Coronary artery (tissue), 2 donors: ENCODE measurements around the gene IPCEF1.
"Not testable (repeated sequence)": the region's sequence is repeated elsewhere in the genome, so short reads cannot be mapped to it uniquely, and the experiment has no call there.

Experiments
- DNase-seq: peaks from one replicate; pipeline ENCODE4 v3.0.0-alpha.2; 2017; ENCODE audit warnings: low spot score
- H3K27ac ChIP-seq, 2 donors: fragments of 200-600 bp; sonication (generic); one replicate each; pipeline ENCODE4 v1.5.1; 2016 to 2019
- H3K4me3 ChIP-seq: fragments of 200-600 bp; sonication (generic); 2 replicates; pipeline ENCODE4 v1.5.1; 2016; ENCODE audit warnings: mild to moderate bottlenecking, moderate library complexity
- TF ChIP-seq, protein P1 (sequence below): fragments of 200-600 bp; sonication (generic); IDR thresholded peaks from one replicate; pipeline ENCODE4 v1.5.1; 2019; ENCODE audit warnings: antibody characterized with exemption

The IPCEF1 gene

DNA sequence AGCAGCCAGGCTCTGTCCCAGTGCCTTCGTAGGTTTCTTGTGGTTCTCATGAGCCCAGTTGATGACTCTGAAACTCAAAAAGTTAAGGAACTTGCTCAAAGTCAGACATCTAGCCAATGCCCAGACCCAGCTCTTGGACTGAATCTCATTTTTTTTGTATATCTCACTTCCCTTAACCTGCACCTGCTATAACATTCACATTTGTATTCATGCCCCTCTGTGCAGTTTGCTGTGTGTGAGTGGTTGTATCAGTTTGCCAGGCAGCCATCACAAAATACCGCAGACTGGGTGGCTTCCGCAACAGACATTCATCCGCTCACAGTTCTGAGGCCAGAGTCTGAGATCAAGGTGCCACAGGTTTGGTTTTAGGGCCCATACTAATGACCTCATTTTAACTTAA is 49.9 kb downstream of the IPCEF1 start:
- no peak for DNase-seq
- Histone ChIP-seq H3K27ac (no peak overlapping the region), H3K4me3 (no peak overlapping the region)
- TF ChIP-seq, protein P1, sequence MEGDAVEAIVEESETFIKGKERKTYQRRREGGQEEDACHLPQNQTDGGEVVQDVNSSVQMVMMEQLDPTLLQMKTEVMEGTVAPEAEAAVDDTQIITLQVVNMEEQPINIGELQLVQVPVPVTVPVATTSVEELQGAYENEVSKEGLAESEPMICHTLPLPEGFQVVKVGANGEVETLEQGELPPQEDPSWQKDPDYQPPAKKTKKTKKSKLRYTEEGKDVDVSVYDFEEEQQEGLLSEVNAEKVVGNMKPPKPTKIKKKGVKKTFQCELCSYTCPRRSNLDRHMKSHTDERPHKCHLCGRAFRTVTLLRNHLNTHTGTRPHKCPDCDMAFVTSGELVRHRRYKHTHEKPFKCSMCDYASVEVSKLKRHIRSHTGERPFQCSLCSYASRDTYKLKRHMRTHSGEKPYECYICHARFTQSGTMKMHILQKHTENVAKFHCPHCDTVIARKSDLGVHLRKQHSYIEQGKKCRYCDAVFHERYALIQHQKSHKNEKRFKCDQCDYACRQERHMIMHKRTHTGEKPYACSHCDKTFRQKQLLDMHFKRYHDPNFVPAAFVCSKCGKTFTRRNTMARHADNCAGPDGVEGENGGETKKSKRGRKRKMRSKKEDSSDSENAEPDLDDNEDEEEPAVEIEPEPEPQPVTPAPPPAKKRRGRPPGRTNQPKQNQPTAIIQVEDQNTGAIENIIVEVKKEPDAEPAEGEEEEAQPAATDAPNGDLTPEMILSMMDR, result no peak

DNA sequence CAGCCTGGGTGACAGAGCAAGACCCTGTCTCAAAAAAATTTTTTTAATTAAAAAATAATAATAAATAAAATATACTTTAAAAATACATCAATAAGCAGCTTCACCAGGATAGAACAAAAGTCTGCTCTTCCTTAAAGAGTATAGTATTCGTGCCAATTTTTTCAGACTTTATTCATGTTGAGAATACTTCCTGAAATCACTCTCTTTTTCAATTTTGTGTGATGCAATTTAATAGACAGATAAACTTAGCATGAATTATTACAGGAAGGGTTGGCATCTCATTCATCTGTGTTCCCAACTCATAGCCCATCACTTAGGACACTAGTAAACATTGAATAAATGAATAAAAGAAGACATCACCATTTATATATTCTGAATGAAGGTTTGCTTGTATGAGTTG is 52.4 kb downstream of the IPCEF1 start:
- Histone ChIP-seq H3K4me3 (no peak overlapping the region), H3K27ac (no peak overlapping the region)
- TF ChIP-seq, protein P1, result no peak
- no peak for DNase-seq

DNA sequence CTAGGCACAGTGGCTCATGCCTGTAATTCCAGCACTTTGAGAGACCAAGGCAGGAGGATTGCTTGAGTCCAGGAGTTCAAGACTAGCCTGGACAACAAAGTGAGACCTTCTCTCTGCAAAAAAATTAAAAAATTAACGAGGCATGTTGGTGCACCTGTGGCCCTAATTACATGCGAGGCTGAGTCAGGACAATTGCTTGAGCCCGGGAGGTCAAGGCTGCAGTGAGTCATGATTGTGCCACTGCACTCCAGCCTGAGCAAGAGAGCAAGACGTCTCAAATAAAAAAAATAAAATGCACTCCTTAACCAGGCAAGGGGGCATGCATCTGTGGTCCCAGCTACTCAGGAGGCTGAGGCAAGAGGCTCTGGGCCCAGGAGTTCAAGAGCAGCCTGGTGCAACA is 53.0 kb downstream of the IPCEF1 start:
- not testable (repeated sequence) for H3K4me3 ChIP-seq, DNase-seq, H3K27ac ChIP-seq

DNA sequence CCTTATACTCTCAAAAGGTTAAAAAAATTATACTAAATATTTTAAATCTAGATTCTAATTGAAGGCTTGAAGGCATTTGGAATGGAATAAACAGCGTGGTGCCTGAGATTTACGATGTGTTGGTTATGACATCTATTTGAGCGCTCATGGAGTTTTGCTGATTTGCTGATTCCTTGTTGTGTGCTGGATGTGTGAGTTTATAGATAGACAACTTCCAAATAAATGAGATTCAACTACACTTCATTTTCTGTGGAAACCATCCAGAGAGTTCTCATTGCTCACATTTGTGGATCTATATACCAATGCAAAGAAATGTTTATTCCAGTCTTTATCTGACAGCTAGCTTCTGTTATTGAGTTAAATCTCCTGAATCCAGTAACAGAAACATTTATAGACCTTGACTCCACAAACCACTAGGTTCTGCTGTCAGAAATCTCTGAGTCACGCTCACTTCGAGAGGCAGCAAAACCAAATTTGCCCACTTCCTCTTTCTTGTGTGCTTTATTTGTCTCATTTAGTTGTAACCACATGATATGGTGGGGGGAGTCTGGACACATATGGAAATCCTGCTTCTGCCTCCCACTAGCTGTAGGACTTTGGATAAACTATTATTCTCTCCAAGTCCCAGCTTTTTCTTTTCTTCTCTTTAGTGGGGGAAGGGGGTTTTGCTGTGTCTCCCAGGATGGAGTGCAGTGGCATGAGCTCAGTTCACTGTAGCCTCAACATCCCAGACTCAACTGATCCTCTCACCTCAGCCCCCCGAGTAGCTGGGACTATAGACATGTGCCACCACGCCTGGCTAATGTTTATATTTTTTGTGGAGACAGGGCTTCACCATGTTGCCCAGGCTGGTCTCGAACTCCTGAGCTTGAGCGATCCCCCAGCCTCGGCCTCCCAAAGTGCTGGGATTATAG is 54.5 kb downstream of the IPCEF1 start:
- Histone ChIP-seq H3K4me3 (no peak overlapping the region), H3K27ac (no peak overlapping the region)
- TF ChIP-seq, protein P1, result no peak
- DNase-seq, result no peak

DNA sequence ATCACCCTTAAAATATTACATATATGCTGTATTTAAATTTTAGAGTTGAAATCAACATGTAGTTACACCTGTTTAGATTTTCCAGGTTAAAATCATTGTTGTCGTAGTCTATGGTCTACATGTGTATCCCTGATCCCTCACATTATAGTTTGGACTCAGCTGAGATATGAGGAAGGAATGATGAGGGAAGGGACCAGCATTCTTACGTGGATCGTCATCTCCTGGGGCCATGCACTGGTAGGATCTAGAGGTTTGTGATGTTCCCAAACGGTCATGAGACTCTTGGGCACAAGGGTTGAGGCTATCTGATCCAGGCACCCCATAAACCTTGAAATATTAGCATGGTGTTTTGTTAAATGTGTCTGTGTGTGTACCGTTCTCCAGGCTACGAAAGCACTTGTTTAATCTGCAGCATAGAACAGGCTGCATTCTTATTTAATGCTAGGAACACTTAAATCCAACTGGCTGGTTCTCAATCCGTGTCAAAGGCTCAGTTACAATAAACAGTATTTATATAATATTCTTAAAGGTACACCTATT is 55.4 kb downstream of the IPCEF1 start:
- TF ChIP-seq, protein P1, result no peak
- no peak overlapping the region for H3K4me3 ChIP-seq
- H3K27ac ChIP-seq, result no peak overlapping the region
- no peak for DNase-seq

DNA sequence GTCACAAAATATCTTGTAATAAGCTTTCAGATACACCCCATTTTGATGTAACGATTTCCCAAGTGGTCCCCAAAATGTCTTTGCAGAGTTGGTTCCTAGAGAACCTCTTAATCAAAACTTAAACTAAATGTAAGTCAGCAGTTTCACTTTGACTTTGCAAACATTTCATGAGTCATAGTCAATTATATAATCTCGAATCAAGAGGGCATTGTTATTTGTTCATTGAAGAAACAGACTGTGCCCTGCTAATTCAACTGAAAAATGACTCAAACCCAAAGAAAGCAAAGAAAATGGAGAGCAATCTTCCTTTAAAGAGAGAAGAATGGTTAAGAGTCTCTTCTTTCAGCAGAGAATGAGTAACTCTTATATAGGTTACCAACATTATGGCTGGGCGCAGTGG is 58.3 kb downstream of the IPCEF1 start:
- no peak for DNase-seq
- no peak overlapping the region for H3K4me3 ChIP-seq
- no peak overlapping the region for H3K27ac ChIP-seq
- TF ChIP-seq, protein P1, result no peak

DNA sequence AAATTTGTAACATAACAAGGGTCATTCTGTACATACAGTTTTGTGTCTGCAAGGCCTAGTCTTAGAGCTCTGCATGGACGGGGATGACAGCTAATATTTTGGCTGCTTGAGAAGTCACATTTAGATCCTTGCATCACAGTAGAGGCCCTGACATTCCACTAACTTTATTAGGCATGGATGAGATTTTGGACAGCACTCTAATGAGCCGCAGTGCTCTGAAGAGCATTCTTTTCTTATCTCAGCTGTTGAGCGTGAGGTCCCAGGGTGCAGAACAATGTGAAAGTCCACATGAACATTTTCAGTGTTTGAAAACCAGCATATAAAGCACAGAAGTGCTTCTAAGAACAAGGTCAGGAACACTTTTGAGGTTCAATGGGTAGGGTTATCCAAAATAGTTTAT is 58.9 kb downstream of the IPCEF1 start:
- no peak overlapping the region for H3K27ac ChIP-seq
- no peak for DNase-seq
- H3K4me3 ChIP-seq, result no peak overlapping the region
- TF ChIP-seq, protein P1, result no peak
